NB4 (cell line): ENCODE measurements around the gene RNF217.
"Not testable (repeated sequence)": the region's sequence is repeated elsewhere in the genome, so short reads cannot be mapped to it uniquely, and the experiment has no call there.

ENCODE experiments used
- POLR2A ChIP-seq: IDR thresholded peaks from 2 replicates; pipeline ENCODE4 v1.6.1; 2011; ENCODE audit warnings: mild to moderate bottlenecking; ENCODE audit not compliant: insufficient read length; ENCODE audit errors: extremely low read depth
- TF ChIP-seq, protein P1 (sequence below): IDR thresholded peaks from one replicate; pipeline ENCODE4 v1.5.1; 2012; ENCODE audit warnings: low read depth, low read length

- TF ChIP-seq POLR2A = not testable (repeated sequence)
- TF ChIP-seq, protein P1, sequence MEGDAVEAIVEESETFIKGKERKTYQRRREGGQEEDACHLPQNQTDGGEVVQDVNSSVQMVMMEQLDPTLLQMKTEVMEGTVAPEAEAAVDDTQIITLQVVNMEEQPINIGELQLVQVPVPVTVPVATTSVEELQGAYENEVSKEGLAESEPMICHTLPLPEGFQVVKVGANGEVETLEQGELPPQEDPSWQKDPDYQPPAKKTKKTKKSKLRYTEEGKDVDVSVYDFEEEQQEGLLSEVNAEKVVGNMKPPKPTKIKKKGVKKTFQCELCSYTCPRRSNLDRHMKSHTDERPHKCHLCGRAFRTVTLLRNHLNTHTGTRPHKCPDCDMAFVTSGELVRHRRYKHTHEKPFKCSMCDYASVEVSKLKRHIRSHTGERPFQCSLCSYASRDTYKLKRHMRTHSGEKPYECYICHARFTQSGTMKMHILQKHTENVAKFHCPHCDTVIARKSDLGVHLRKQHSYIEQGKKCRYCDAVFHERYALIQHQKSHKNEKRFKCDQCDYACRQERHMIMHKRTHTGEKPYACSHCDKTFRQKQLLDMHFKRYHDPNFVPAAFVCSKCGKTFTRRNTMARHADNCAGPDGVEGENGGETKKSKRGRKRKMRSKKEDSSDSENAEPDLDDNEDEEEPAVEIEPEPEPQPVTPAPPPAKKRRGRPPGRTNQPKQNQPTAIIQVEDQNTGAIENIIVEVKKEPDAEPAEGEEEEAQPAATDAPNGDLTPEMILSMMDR = not testable (repeated sequence)
Measured at GRCh38 chr6:124965424-124965850, 3.2 kb downstream of the RNF217 start.
